H1 (cell line): ENCODE measurements around the gene FOXL1. TPM values are rescaled to one million over a fixed set of nuclear protein-coding genes. Genes with fewer than 3 reads are reported as not detected.

Experiments
- CTCF ChIA-PET: fragments of 300-600 bp; sonication (Branson Sonifier 250); formaldehyde crosslinking; loops from one replicate; lab custom pipeline; 2021; ENCODE audit not compliant: partially characterized antibody; lab: Charles Lee
- POLR2A ChIA-PET: fragments of 300-600 bp; sonication (Branson Sonifier 250); formaldehyde crosslinking; loops from one replicate; lab custom pipeline; 2021; ENCODE audit warnings: inconsistent platforms; ENCODE audit not compliant: partially characterized antibody; lab: Charles Lee
- DNase-seq, 2 experiments: peaks; one replicate each; pipeline versions ENCODE4 v3.0.0 to v3.0.0-alpha.2; 2010 to 2022; ENCODE audit warnings: low spot score in 2 of 2, low read depth in 1 of 2, mixed read lengths in 1 of 2
- FAIRE-seq: peaks from 2 replicates; lab custom pipeline; 2011; peaks lifted over from hg19 to GRCh38; lab: Jason Lieb, UNC
- H2AFZ ChIP-seq: 2 replicates; pipeline ENCODE4 v1.8.1; 2012; ENCODE audit warnings: low read length, inconsistent platforms
- H2AK5ac ChIP-seq: 2 replicates; pipeline ENCODE4 v1.6.1; 2013; ENCODE audit warnings: low read depth, low read length
- H2BK120ac ChIP-seq: replicated peaks from 2 replicates; pipeline ENCODE3; 2013; ENCODE audit warnings: low read depth, low read length, inconsistent platforms
- H2BK12ac ChIP-seq: 2 replicates; pipeline ENCODE4 v1.6.1; 2013; ENCODE audit warnings: low read depth, low read length
- H2BK15ac ChIP-seq: 2 replicates; pipeline ENCODE4 v1.6.1; 2013; ENCODE audit warnings: low read length
- H2BK20ac ChIP-seq: 2 replicates; pipeline ENCODE4 v1.6.1; 2013; ENCODE audit warnings: low read length
- H2BK5ac ChIP-seq: 2 replicates; pipeline ENCODE4 v1.6.1; 2013; ENCODE audit warnings: low read depth, low read length
- H3K14ac ChIP-seq: 2 replicates; pipeline ENCODE4 v1.6.1; 2013; ENCODE audit warnings: inconsistent platforms; ENCODE audit not compliant: insufficient read length
- H3K18ac ChIP-seq: 2 replicates; pipeline ENCODE4 v1.6.1; 2013; ENCODE audit warnings: low read length; ENCODE audit errors: extremely low read depth
- H3K23ac ChIP-seq: 2 replicates; pipeline ENCODE4 v1.6.1; 2013; ENCODE audit warnings: inconsistent platforms; ENCODE audit not compliant: insufficient read length
- H3K23me2 ChIP-seq: 2 replicates; pipeline ENCODE4 v1.6.1; 2013; ENCODE audit warnings: low read depth, low read length
- H3K27ac ChIP-seq: 2 replicates; pipeline ENCODE4 v1.6.1; 2011; ENCODE audit warnings: low read depth, low read length, inconsistent platforms
- H3K27me3 ChIP-seq, 4 experiments: replicated peaks in 1 of 4; 1 replicate in 1 of 4; 2 replicates in 3 of 4; pipeline versions ENCODE4 v1.6.1 to v1.8.1; 2011 to 2013; ENCODE audit warnings: low read length in 3 of 4, mild to moderate bottlenecking in 3 of 4, inconsistent platforms in 2 of 4, mixed read lengths in 2 of 4, moderate library complexity in 1 of 4; ENCODE audit not compliant: control insufficient read depth in 3 of 4, insufficient read depth in 3 of 4; ENCODE audit errors: extremely low read depth in 1 of 4
- H3K36me3 ChIP-seq, 4 experiments: 2 replicates each; pipeline versions ENCODE4 v1.6.1 to v1.8.1; 2011 to 2013; ENCODE audit warnings: mild to moderate bottlenecking in 4 of 4, low read length in 3 of 4, moderate library complexity in 2 of 4, control low read depth in 1 of 4, inconsistent platforms in 1 of 4; ENCODE audit not compliant: insufficient read depth in 4 of 4, control insufficient read depth in 2 of 4
- H3K4ac ChIP-seq: replicated peaks from 2 replicates; pipeline ENCODE3; 2013; ENCODE audit warnings: low read length, low read depth, mixed read lengths, inconsistent platforms; ENCODE audit not compliant: insufficient read length
- H3K4me1 ChIP-seq, 4 experiments: replicated peaks in 1 of 4; 1 replicate in 1 of 4; 2 replicates in 3 of 4; pipeline versions ENCODE4 v1.6.1 to v1.8.1; 2011 to 2013; ENCODE audit warnings: low read length in 3 of 4, inconsistent platforms in 2 of 4, mixed read lengths in 1 of 4; ENCODE audit not compliant: insufficient read depth in 4 of 4, control insufficient read depth in 3 of 4
- H3K4me2 ChIP-seq, 2 experiments: 2 replicates each; pipeline versions ENCODE4 v1.6.1 to v1.8.1; 2011 to 2013; ENCODE audit warnings: low read depth in 2 of 2, low read length in 2 of 2, control low read depth in 1 of 2, inconsistent platforms in 1 of 2, mild to moderate bottlenecking in 1 of 2; ENCODE audit not compliant: insufficient read depth in 1 of 2
- H3K4me3 ChIP-seq, 4 experiments: fragments of 200-600, 300-600 bp in 1 of 4; sonication (generic), shearing (Covaris generic), sonication (Bioruptor Twin) in 1 of 4; 2 replicates each; pipeline versions ENCODE4 v1.5.1 to v1.8.1; 2011 to 2016; ENCODE audit warnings: low read length in 4 of 4, low read depth in 3 of 4, control low read depth in 2 of 4, inconsistent platforms in 2 of 4, mild to moderate bottlenecking in 2 of 4, mixed read lengths in 1 of 4, moderate library complexity in 1 of 4; ENCODE audit not compliant: insufficient read depth in 2 of 4; ENCODE audit errors: extremely low read depth in 1 of 4
- H3K56ac ChIP-seq: replicated peaks from 2 replicates; pipeline ENCODE3; 2013; ENCODE audit warnings: low read depth, mild to moderate bottlenecking, mixed read lengths, low read length, inconsistent platforms; ENCODE audit not compliant: insufficient read length
- H3K79me1 ChIP-seq: 2 replicates; pipeline ENCODE4 v1.6.1; 2013; ENCODE audit warnings: low read depth, low read length, control low read depth
- H3K79me2 ChIP-seq, 2 experiments: 2 replicates each; pipeline versions ENCODE4 v1.6.1 to v1.8.1; 2012 to 2013; ENCODE audit warnings: low read length in 2 of 2, mild to moderate bottlenecking in 2 of 2, inconsistent platforms in 1 of 2; ENCODE audit not compliant: insufficient read depth in 2 of 2, control insufficient read depth in 1 of 2
- H3K9ac ChIP-seq, 4 experiments: replicated peaks in 1 of 4; 1 replicate in 1 of 4; 2 replicates in 3 of 4; pipeline versions ENCODE4 v1.6.1 to v1.8.1; 2011 to 2013; ENCODE audit warnings: low read depth in 3 of 4, low read length in 3 of 4, control low read depth in 2 of 4, mild to moderate bottlenecking in 2 of 4, moderate library complexity in 2 of 4, inconsistent platforms in 1 of 4; ENCODE audit errors: extremely low read depth in 1 of 4
- H3K9me3 ChIP-seq, 2 experiments: 2 replicates each; pipeline versions ENCODE4 v1.6.1 to v1.8.1; 2012 to 2013; ENCODE audit warnings: mild to moderate bottlenecking in 2 of 2, moderate library complexity in 2 of 2, control low read depth in 1 of 2, inconsistent platforms in 1 of 2, low read depth in 1 of 2, low read length in 1 of 2, mixed read lengths in 1 of 2; ENCODE audit not compliant: insufficient read depth in 2 of 2
- H4K20me1 ChIP-seq, 2 experiments: replicated peaks in 1 of 2; 2 replicates each; pipeline versions ENCODE3 to v1.8.1; 2011 to 2013; ENCODE audit warnings: inconsistent platforms in 2 of 2, low read length in 2 of 2, mild to moderate bottlenecking in 1 of 2; ENCODE audit not compliant: insufficient read depth in 2 of 2, control insufficient read depth in 1 of 2
- H4K5ac ChIP-seq: 2 replicates; pipeline ENCODE4 v1.6.1; 2013; ENCODE audit warnings: low read length, low read depth, mixed read lengths, inconsistent platforms; ENCODE audit not compliant: insufficient read length
- H4K8ac ChIP-seq: 2 replicates; pipeline ENCODE4 v1.8.0; 2013; ENCODE audit warnings: mild to moderate bottlenecking, moderate library complexity, low read length, inconsistent platforms; ENCODE audit not compliant: insufficient read depth; ENCODE audit errors: extremely low read depth
- H4K91ac ChIP-seq: replicated peaks from 2 replicates; pipeline ENCODE3; 2013; ENCODE audit warnings: low read length, mixed read lengths, inconsistent platforms; ENCODE audit not compliant: insufficient read length
- ATF3 ChIP-seq: IDR thresholded peaks from 2 replicates; pipeline ENCODE4 v1.6.1; 2011; ENCODE audit warnings: low read depth, mild to moderate bottlenecking, low read length; ENCODE audit not compliant: insufficient read depth
- BACH1 ChIP-seq: IDR thresholded peaks from 2 replicates; pipeline ENCODE4 v1.6.1; 2012; ENCODE audit warnings: low read length, improper control_type of control experiment
- EP300 ChIP-seq, 2 experiments: IDR thresholded peaks; 1 replicate in 1 of 2; 2 replicates in 1 of 2; pipeline ENCODE4 v1.6.1; 2011 to 2012; ENCODE audit warnings: low read depth in 2 of 2, low read length in 2 of 2, mild to moderate bottlenecking in 2 of 2, borderline replicate concordance in 1 of 2, inconsistent platforms in 1 of 2, moderate library complexity in 1 of 2
- GTF2F1 ChIP-seq: IDR thresholded peaks from 2 replicates; pipeline ENCODE4 v1.6.1; 2012; ENCODE audit warnings: low read depth, low read length, improper control_type of control experiment, borderline replicate concordance
- KDM5A ChIP-seq: fragments of 200-600 bp; IDR thresholded peaks from 2 replicates; pipeline ENCODE4 v1.7.1; 2012; ENCODE audit warnings: mild to moderate bottlenecking, low read length, inconsistent platforms, mixed read lengths
- PHF8 ChIP-seq: fragments of 200-600 bp; sonication (generic); conservative IDR thresholded peaks from 2 replicates; pipeline ENCODE4 v1.7.1; 2012; ENCODE audit warnings: low read depth, mild to moderate bottlenecking, inconsistent platforms, low read length, moderate library complexity
- SP4 ChIP-seq: IDR thresholded peaks from 2 replicates; pipeline ENCODE4 v1.6.1; 2012; ENCODE audit warnings: low read length, inconsistent platforms
- TBP ChIP-seq: IDR thresholded peaks from 2 replicates; pipeline ENCODE4 v1.6.1; 2011; ENCODE audit warnings: low read depth, low read length, improper control_type of control experiment
- TEAD4 ChIP-seq: IDR thresholded peaks from 2 replicates; pipeline ENCODE4 v1.6.1; 2012; ENCODE audit warnings: low read depth, low read length, inconsistent platforms, mixed read lengths
- USF2 ChIP-seq: IDR thresholded peaks from 2 replicates; pipeline ENCODE4 v1.6.1; 2011; ENCODE audit warnings: low read length, improper control_type of control experiment
- WGBS, 2 experiments: shearing (Covaris generic) in 1 of 2; methylation state at CpG; one replicate each; pipeline versions ENCODE4 v1.1.6 to v1.1.7; 2013 to 2015; ENCODE audit warnings: low lambda C conversion rate in 2 of 2, mixed read lengths in 2 of 2, inconsistent platforms in 1 of 2, low coverage in 1 of 2, missing lambda C conversion rate in 1 of 2; ENCODE audit not compliant: insufficient replicate concordance in 2 of 2, insufficient coverage in 1 of 2, insufficient read length in 1 of 2; ENCODE audit errors: extremely low coverage in 1 of 2, missing lambda C conversion rate in 1 of 2; 5-methylcytosine and 5-hydroxymethylcytosine counted together
- polyA plus RNA-seq, 7 experiments: library from polyadenylated mRNA; depleted of rRNA in 3 of 7; stranded (reverse) in 5 of 7; unstranded in 2 of 7; fragments of >200 nt in 5 of 7; fragments of 200-250 nt in 2 of 7; gene quantifications; 1 replicate in 5 of 7; 2 replicates in 1 of 7; 4 replicates in 1 of 7; pipeline versions ENCODE4 v1.2.1 to v1.2.3, GENCODE V29; 2011 to 2013; ENCODE audit warnings: missing spikeins in 2 of 7, mixed read lengths in 2 of 7
- total RNA-seq: library from RNA; stranded (reverse); fragmentation: NEBNext Ultra II Directional; extraction: Animal tissue kit (Norgen Biotek cat#: 25700); gene quantifications from 2 replicates; pipeline ENCODE4 v1.2.1, GENCODE V29; 2021

Gene FOXL1
- total and polyA plus RNA-seq, 2 of the 8 experiments (the other 6 are each of a cell fraction or from before 2014, with no cell fraction given), result 0.03 TPM; not detected in 1

GRCh38 chr16:86584726-86585721 lies 6.7 kb downstream of the FOXL1 start:
- Histone ChIP-seq H2AK5ac (no peak overlapping the region), H2BK120ac (no peak overlapping the region), H3K56ac (no peak overlapping the region), H3K23ac (no peak overlapping the region), H2BK15ac (no peak overlapping the region), H4K8ac (no peak overlapping the region), H3K14ac (no peak overlapping the region), H2AFZ (no peak overlapping the region), H4K91ac (no peak overlapping the region), H3K27me3 (peaks cover 15 to 37% (median 20%) of the 10 kb centered on the region in 4 experiments), H2BK12ac (no peak overlapping the region), H4K5ac (no peak overlapping the region), H3K27ac (no peak overlapping the region), H3K4me3 (no peak overlapping the region), H3K18ac (no peak overlapping the region), H3K4ac (no peak overlapping the region), H3K79me1 (no peaks in the 10 kb centered on the region), H3K9ac (no peak overlapping the region), H3K9me3 (no peaks in the 10 kb centered on the region), H2BK20ac (no peak overlapping the region), H4K20me1 (peaks cover 0 to 6% of the 10 kb centered on the region in 2 experiments), H3K4me1 (peaks cover 0 to under 1% (median under 1%) of the 10 kb centered on the region in 4 experiments; a peak in 3 of 7 replicates), H3K79me2 (no peaks in the 10 kb centered on the region), H3K4me2 (no peak overlapping the region), H3K36me3 (no peaks in the 10 kb centered on the region), H2BK5ac (no peak overlapping the region), H3K23me2 (peaks cover 13% of the 10 kb centered on the region; the same call in 1 of the 2 replicates)
- POLR2A ChIA-PET, result no interaction called here
- CTCF ChIA-PET, result interaction anchor here (1.0 to 1.8 kb wide), 2 partner anchors 9 to 478 kb away, joined by 5 to 8 read pairs; no protein-coding TSS in a partner anchor
- 86% methylated on average over 12 of the region's 12 CpGs; no CpG with 5 or more reads in 1 of the 2 experiments for WGBS, 2 experiments
- FAIRE-seq (no peak), DNase-seq (no peak)
- TF ChIP-seq ATF3, result no peak
- no peak for TF ChIP-seq PHF8
- TF ChIP-seq TEAD4, result no peak
- TF ChIP-seq BACH1, result no peak
- TF ChIP-seq GTF2F1, result no peak
- no peak for TF ChIP-seq TBP
- no peak for TF ChIP-seq SP4
- TF ChIP-seq KDM5A, result no peak
- TF ChIP-seq USF2, result no peak
- no peak for TF ChIP-seq EP300 (IDR thresholded peaks at IDR 0.05; ENCODE audit: borderline replicate concordance in 1 of 2, low read depth in 2 of 2, low read length in 2 of 2)
